Retina (tissue), 1 donor: ENCODE measurements around the gene MYB.

Experiments used
- DNase-seq: peaks from one replicate; pipeline ENCODE4 v3.0.0-alpha.2; 2016

Gene MYB

DNA sequence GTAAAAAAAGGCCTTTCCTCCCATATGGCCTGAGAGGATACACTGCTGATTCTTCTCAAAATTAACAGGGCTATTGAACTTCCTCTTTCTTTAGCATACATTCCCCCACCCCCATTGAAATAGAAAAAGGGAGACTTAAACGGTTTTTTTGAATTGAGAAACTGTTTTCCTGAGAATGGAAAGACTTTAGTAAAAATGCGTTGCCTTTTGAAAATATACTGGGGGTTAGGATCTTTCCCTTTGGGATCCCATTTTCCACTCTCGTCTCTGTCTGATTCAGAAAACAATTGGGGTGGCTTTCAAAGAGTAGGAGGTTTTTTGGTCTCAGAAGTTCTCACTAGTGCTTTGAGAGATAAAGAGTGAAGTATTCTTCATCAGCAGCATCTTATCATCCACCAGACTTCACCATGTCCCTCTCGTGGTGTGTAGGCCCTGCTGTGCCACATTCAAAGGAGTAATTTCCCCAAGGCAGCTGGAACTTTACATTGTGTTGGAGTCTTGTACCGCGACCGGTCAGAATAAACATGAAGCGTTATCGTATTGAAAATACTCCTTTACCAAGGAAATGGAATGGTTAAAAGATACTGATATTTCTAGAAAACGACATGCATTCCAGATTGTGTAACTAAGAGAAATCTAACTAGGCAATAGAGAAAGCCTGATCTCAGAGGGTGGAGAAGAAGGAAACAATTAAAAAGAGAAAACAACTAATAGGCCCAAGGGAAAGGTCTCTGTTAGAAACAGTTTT lies 10.6 kb downstream of the MYB start:
- no peak for DNase-seq

- no peak for DNase-seq
Measured at GRCh38 chr6:135192256-135193174, 11.4 kb downstream of the MYB start.

GRCh38 chr6:135193221-135193620 lies 12.1 kb downstream of the MYB start:
- DNase-seq, result no peak

DNA sequence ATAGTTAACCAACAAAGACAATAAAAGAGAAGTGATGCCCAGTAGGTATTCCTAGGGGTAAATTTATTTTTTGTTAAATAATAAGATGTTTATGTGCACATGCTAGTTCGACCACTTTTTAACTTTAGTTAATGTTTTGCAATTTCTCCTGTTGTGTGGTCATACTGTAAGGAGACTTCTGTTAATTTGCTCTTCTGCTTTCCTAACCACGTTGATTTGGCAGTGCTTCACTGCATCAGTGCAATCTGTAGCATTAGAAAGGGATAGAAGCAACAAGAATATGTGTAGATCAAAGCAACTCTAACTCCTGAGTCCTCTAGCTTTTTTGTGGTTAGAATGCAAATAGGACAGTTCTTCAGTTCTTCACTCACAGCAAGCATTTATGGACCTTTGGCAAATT lies 13.9 kb downstream of the MYB start:
- DNase-seq, result no peak

DNA sequence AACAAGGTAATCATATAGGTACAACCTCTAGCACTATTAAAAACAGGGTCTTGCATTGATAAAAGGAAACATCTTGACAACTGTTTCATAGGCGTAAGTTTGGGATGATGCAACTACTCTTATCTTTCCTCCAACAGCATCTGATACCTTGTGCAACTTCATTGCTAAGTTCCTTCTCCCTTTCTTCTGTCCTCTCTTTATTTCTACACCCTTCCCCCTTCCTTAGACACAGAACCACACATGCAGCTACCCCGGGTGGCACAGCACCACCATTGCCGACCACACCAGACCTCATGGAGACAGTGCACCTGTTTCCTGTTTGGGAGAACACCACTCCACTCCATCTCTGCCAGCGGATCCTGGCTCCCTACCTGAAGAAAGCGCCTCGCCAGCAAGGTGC lies 14.4 kb downstream of the MYB start:
- no peak for DNase-seq

DNA sequence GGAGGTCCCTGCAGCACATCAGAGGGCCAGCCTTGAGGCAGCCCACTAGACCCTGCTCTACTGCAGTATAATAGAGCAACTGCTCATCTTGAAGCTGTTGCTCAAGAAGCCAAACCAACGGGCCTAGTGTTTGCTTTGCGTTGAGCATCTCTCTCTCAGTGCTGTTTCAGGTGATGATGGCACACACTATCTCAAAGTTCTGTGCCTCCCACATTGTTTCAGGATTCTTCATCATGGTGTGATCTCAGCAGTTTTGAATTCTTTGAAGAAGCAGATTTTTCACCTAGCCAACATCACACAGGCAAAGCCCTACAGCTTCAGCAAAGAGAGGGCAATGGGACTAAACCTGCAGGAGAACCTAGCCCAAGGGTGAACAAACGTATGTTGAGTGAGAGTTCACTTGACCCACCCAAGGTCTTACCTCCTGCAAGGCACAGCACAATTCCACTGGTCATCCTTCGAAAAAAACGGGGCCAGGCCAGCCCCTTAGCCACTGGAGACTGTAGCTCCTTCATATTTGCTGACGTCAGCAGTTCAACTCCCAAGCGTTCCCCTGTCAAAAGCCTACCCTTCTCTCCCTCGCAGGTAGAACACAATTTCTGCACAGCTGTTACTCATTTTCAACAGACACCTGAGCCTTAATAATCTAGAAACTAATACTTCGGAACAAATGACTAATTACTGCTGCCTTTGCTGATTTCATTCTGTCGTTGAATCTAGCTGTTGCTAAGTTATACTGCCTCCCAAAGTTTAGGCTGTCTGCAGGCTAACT lies 15.8 kb downstream of the MYB start:
- no peak for DNase-seq

DNA sequence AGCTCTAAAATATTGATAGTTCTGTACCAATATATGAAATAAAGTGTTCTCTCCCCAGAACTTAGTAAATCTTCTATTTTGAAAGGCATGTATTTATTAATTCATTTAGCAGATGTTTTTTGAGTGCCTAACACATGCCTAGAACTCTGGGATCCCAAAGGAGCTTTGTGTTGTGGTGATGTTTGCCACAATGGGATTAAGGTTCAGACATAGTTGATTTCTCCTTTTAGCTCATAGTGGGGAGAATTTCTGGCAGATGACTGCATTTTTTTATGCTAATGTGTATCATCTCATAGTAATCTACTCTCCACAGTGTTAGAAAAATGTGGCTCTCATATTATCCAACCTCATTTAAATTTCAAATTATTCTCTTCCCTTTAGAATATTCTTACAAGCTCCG lies 21.7 kb downstream of the MYB start:
- DNase-seq, result no peak

- no peak for DNase-seq
Measured at GRCh38 chr6:135204951-135205350, 23.8 kb downstream of the MYB start.

GRCh38 chr6:135209803-135210202 lies 28.7 kb downstream of the MYB start:
- DNase-seq, result no peak

DNA sequence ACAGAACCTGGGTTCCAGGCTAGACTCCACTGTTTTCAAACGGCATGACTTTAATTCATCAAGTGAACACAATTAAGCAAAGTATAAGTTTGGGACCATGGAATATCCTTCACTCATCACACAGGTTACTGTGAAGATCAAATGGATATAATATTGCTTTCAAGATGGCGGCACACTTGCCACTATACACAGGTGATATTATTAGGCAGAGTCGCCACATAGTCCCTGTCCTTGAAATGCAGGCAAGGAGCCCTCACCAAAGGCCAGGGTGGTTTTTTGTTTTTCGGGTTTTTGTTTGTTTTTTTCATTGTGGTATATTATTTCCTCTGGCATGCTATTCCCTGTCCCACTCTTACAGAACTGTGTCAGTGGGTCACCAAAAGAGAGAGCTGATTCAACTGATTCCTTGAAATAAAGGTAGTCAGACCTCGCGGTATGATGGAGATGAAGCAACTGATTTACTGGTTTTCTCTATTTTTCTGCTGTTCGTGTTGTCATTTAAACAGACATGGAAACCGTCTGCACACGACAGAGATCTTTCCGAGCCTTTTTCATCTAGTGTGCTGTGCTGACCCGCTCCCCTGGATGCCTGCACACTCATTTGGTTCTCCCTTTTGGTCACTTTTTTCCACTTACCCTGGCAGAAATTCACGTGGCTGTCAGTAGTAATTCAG lies 29.7 kb downstream of the MYB start:
- DNase-seq, result no peak

DNA sequence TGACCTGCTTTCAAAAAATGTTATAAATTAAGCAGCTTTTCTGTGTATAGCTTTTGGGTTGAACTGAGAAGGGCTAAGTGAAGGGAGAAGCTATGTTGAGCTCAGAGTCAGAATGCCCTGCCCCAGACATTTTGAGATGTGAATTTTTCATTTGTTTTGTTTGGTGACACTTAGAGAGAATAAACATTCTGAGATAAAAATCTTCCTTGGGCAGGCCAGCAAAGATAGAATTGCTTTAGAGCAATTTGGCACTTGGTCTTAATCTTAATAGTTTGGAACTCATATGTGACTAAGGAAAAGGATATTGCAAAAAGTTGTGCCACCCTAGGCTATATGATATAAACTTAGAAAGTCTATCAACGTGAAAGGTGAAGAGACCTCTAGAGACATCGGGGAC lies 30.2 kb downstream of the MYB start:
- DNase-seq, result no peak

DNA sequence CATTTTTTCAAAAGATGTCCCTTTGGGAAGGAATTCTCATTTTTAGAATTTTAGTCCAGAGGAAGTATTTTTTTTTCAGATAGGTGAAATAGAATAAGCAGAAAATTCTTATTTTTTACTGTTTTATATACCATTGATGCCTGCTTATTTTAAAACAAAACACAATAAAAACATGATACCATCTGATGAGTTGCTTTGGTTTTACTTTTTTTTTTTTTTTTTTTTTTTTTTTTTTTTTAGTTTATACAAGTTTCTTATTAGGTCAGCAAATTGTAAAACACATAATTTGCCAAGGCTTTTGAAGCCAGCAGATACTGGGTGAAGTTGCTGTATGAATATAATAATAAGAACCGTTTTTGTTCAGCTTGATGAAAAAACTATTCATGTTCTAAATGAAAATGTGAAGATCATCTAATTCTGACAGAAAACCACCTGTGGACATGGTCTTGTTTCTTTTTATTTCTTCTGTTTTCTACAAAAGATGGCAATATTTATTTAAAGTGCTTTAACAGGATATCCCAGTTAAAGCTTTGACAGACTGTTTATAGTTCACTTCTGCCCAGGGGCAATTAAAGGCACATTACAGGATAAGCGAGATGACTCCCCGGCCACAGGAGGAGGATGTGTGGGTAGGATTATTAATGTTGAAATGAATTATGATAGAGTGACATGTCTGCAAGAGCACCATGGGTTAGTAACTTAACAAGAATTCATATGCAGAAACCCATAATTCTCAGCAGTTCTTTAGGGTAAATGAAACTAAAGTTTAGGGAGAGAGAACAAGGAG lies 31.1 kb downstream of the MYB start:
- DNase-seq, result no peak

GRCh38 chr6:135212935-135213334 lies 31.8 kb downstream of the MYB start:
- no peak for DNase-seq

- no peak for DNase-seq
Measured at GRCh38 chr6:135213616-135214015, 32.5 kb downstream of the MYB start.

DNA sequence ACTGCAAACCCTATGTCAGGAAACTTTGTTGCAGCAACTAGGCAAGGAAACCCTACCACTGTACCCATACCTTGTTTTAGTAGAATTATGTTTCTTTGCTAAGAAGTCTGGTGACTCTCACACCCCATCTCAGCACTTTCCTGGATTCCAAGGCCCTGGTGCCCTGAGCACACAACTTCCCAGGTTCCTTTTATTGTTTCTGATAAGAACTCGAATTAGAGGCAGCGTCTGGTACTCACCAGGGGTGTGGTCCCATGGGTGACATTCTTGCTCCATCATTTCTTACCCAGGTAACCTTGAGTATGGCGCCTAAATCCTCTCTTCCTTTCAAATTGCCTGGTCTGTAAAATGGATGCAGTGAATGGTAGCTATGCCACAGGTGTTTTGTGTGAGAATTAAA lies 34.1 kb downstream of the MYB start:
- no peak for DNase-seq

DNA sequence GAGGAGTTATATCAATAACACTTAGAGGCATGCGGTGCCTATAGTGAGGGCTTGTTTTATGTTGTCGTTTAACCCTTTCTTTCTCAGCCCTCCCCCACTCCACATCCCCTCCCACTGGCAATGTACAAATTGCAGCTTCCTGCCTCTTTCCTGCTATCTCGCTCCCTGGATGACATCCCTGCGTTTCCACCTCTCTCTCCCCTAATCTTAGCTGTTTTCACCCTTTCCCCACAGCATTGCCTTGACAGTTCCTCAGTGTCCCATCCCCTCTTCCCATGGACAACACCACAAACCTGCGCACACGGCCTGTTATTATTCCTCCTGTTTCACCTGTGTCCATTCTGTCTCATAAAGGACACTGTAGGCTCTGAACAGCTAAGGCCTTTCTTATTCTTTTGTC lies 34.5 kb downstream of the MYB start:
- no peak for DNase-seq

GRCh38 chr6:135217663-135218062 lies 36.6 kb downstream of the MYB start:
- DNase-seq, result no peak

DNA sequence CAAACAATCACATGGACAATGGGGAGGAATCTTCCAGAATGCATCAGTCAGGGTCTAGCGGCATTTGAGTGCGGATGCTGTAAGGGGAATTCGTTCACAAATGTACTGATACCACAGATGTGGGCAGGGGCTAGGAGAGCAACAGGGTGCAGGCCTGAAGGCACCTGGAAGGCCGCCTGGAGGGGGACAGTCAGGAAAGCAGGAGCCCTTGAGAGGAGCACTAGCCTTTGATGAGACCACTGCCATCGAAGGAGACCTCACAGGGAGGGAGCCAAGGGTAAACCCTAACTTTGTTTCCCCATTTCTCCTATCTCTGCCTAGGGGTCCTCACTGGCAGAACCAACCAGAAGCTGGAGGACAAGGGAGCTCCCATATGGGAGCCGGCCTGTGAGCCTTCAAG lies 38.2 kb downstream of the MYB start:
- DNase-seq, result no peak

- DNase-seq, result no peak
Measured at GRCh38 chr6:135221042-135221441, 39.9 kb downstream of the MYB start.

DNA sequence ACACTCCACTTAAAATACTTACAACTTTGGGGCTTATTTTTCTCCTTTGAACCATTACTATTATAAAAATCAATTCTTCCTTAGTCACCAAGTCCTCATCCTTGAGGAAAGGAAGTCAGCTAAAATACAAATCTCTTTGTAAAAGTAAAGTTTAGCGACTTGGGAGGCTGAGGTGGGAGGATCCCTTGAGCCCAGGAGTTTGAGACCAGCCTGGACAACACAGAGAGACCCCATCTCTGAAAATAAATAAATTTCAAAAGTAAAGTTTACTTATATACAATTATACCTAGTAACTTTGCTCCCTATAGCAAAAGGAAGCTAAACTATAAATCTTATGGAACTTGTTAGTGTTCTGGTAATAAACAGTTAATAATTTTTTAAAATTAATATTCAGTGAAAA lies 40.4 kb downstream of the MYB start:
- DNase-seq, result no peak

GRCh38 chr6:135222623-135223022 lies 41.5 kb downstream of the MYB start:
- DNase-seq, result no peak

DNA sequence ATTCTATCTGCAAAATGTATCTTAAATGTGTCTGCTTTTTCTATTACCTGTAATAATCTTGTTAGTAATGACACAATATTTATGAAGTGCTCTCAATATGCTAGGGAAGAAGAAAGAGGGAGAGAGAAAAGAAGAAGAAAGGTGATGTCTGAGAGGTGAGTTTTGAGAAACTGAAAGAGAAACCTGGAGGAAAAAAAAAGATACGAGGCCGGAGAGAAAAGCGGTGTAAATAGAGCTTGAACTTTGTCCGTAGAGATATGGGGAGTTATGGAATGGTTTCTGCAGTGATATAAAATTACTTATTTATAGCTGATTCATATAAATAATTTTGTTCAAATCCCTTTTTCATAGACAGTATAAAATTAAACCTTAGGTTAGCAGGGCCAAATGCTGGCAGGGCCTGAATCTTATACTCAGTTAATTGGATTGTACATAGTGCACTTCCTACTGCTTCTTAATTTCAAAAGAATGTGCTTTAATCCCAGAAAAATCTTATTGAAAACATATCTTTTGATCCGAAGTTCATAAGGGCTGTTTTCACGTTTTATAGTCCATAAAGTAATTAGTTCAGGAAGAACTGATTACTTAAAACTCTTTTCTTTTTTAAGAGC lies 43.0 kb downstream of the MYB start:
- no peak for DNase-seq
